ENCODE measurements around the gene RAB6D.
"Not testable (repeated sequence)": the region's sequence is repeated elsewhere in the genome, so short reads cannot be mapped to it uniquely, and the experiment has no call there.

The RAB6D gene

GRCh38 chr2:131363703-131364186, at the start of gene RAB6D:
TSS of gene RAB6D (minus strand) at chr2:131364168. CDS start at chr2:131363720, 448 bp downstream.
- not testable (repeated sequence) for DNase-seq

DNA sequence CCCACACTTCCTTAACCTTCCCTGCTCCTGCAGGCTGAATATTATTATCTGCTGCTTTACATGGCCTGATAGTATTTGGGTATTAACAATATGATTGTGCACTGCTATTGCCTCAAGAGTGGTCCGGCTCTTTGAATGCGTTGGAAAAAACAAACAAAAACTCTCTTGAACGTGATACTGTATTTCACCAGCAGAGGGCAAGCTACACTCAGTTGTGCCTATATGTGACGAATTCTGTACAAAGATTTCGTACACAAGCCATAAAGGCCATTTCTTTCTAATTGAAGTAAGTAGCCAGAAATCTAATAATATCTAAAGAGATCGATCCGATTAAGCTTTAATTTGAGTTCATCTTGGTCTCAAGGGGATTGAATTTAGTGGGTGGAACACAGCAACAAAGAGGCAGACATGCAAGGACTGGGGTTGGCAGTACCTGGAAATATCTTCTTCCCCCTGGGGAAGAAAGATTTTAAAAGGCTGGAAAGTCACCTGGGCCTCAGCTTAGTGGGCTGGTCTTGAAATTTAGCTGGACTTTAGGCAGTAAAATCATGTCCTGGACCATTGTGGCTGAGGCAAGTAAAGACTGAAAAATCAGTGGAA, 49.3 kb upstream of the RAB6D start:
- DNase-seq = peak; percentile 23

DNA sequence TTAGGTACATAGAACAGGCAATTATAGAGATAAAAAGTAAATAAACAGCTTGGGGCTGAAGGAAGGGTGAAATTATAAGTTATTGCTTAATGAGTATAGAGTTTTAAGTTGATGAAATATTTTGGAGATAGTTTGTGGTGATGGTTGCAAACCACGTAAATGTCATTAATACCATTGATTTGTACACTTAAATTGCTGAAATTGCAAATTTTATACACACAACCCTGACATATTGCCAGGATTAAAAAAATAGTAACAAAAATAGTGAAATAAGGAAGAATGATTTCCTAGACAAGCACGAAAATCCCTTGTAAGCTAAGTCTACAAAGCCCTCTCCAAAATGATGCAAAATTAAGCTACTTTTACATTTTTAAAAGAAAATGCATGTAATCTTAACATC, 46.2 kb upstream of the RAB6D start:
- DNase-seq = no peak

- no peak for DNase-seq
Observed at GRCh38 chr2:131408778-131409177, 44.8 kb upstream of the RAB6D start.

GRCh38 chr2:131408207-131408606, 44.2 kb upstream of the RAB6D start:
- no peak for DNase-seq

GRCh38 chr2:131404753-131405152, 40.8 kb upstream of the RAB6D start:
- no peak for DNase-seq

DNA sequence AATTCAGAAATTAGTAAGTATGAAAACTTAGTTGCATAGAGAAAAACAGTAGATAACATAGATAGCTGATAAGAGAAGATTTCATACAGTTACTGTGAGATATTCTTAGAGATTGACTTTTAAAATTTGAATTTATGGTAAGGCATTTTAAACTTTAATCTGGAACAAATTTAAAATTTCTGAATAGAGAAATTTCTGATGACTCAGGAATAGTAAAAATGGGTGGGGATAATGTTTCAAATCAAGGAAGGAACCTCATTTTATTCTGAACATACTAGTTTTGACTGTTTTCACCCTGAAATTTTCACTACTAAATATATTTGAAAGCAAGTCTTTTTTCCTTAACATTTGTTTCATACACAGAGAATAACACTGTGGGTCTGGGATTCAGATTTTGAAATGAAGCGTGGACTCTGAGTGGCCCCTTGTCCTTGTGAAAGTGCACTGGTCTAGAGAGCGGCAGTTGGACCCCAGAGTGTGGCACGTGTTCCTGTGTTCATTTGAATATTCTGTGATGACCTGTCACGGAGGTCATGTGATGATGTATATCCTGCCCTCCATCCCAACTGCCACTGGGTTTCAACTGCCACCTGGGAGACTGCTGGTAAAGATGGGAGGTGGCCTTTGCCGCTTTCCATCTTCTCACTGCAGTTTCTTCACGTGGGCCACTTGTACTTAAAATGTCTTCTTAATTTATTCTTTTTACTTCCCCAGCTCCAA, 38.5 kb upstream of the RAB6D start:
- DNase-seq = no peak

DNA sequence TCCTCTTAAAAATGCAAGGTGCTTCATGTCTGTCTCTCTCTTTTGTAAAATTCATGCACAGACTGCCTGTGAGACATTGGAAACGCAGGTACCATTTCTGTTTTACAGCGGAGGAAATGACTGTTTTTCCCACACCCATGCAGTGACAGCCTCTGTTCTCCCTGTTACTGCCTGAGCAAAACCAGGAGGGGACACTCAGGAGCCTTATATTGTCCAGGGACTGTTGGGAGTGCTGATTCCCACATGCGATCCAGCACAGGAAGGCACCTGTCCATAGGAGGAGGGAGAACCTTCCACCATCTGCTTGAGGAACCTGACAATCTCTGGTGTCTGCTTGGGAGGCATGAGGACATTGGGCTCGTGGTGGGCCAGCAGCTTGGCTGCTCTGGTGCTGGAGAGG, 36.9 kb upstream of the RAB6D start:
- DNase-seq = no peak

GRCh38 chr2:131400441-131400840, 36.5 kb upstream of the RAB6D start:
- DNase-seq = not testable (repeated sequence)

DNA sequence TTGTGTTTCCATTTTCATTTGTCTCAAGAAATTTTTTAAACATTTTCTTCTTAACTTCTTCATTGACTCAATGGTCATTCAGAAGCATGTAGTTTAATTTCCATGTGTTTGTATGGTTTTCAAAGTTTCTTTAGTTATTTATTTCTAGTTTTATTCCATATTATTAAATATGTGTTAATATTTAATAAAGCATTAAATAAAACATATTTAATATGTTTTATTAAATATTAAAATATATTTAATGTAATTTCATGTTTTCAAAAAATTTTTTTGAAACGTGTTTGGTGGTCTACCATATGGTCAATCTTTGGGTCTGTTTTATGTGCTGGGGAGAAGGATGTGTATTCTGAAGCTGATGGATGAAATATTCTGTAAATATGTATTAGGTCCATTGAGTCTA, 32.2 kb upstream of the RAB6D start:
- not testable (repeated sequence) for DNase-seq

- DNase-seq = not testable (repeated sequence)
Observed at GRCh38 chr2:131395024-131395645, 31.2 kb upstream of the RAB6D start.

DNA sequence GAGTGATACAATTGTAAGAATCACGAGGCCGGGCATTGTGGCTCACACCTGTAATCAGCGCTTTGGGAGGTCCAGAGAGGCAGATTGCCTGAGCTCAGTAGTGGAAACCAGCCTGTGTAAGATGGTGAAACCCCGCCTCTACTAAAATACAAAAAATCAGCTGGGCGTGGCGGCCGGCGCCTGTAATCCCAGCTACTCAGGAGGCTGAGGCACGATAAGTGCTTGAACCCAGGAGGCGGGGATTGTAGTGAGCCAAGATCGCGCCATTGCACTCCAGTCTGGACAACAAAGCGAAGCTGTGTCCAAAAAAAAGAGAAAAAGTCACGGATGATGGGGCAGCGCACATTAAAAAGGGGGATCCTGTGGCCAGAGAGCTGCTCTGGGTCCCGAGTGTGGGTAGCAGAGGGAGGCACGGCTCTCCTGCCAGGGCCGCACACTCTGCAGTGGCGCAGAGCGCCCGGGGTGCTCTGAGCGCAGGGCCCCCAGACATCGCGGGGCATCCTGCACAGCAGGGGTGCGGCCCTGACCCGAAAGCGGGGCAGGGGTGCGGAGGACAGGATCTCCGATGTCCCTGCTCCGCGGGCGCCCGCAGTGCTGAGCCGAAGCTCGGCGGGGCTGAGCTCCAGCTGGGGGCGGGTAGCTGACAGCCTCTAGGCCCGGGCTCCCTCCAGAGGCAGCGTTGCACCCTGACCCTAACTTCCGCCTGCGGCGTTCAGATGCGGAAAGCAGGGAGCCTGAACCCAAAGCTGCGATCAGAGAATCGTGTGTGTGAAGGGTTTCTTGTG, 30.4 kb upstream of the RAB6D start:
- no peak for DNase-seq

DNA sequence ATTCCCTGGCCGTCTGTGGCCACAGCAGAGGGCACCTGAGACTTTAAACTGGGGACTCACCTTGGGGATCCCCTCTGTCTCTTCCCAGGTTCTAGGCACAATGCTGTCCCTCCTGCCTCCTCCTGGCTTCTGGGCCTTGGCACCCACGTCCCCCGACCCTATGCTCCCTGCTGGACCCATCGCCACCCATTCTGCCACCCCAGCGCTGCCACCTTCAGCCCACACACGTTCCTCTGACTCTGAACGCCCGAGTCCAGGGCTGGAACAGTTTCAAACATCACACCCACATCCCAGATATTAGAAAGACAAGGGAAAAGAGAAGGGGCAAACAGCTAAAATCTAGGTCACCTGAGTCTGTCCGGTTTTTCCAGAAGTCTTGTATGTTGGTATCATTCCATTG, 28.0 kb upstream of the RAB6D start:
- not testable (repeated sequence) for DNase-seq

- DNase-seq = not testable (repeated sequence)
Observed at GRCh38 chr2:131391471-131391870, 27.5 kb upstream of the RAB6D start.

DNA sequence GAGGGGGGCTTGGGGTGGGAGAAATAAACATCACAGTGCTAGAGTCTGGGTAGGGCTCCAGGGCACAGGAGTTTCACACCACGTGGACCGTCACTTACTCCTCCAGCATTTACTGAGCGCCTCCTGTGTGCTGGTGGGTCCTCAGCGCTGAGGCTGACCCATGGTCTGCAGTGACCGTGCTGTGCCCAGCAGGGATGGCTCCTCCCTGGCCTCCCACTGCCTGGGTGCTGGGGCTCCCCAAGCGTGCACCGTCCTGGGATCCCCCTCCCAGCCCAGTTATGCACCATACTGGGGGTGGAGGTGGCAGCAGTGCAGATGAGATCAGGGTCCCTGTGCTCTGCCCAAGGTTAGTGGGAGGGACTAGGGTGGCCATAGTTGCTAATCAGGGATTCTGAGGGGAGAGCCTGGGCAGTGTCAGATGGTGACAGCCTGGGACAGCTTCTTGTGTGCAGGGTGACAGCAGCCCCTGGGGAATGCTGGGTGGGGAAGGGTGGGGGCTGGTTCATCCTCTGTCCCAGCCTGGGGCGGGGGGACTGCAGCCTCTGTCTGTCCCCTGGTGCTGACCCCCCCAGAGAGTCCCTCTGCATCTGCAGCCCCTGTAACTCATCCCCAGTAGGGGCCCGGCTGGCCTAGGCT, 26.6 kb upstream of the RAB6D start:
- not testable (repeated sequence) for DNase-seq

DNA sequence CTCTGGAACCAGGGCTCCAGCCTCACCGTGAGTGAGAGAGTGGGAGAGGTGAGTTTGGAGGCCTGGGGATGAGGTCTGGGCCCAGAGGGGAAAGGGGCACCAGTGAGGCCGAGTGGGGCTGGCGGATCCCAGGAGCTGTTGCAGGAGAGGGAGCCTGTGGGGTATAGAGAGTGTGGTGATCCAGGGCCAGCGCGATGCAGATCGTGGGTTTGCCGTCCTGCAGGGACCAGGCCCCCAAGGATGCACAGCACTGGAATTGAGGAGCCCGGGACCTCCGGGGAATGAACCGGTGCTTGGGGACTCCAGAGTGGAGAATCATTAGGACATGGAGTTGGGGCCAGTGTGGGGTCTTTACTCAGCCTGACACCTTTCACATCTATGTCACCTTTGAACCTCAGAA, 25.7 kb upstream of the RAB6D start:
- no peak for DNase-seq

GRCh38 chr2:131388834-131389233, 24.9 kb upstream of the RAB6D start:
- DNase-seq = not testable (repeated sequence)

DNA sequence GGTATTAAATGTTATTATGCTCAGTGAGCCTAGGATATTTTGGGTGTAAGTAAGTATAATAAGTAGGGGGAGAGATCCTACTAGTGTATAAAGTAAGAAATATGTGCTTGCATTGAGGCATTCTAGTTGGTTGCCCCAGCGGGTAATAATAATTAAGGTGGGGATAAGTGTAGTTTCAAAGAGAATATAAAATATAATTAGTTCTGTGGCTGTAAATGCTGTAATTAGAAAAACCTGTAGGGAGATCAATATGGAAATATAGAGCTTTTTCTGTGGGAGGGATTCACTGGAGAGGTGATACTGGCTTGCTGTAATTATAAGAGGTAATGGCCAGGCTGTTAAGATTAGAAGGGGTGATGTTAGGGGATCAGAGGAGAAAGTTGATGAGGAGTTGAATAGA, 9.1 kb upstream of the RAB6D start:
- DNase-seq = not testable (repeated sequence)

GRCh38 chr2:131369954-131370353, 6.0 kb upstream of the RAB6D start:
- DNase-seq = no peak

DNA sequence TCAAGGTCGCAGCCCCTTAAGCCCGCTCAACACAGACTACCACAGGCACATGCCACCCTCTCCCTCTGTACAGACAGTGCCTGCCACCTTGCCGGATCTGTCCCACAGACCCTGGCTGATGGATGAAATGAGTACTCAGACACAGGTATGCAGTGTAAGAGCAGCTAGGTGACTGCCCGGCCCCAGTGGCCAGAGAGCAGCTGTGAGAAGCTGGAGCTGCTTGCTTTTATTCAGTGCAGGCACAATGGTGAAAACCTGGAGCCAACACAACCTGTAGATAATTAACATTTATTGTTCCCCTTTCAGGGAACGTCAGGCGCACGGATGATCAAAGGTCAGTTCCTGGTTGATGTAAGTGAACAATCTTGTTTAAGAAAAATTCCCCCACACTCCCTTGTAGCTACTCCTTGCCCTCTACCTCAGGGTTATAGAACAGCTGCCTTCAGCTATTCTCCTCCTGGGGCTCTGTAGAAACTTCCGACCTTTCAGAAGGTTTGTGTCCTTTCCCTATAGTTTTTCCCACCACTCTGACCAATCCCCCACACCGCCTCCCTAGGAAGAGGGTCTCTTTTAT, 4.6 kb upstream of the RAB6D start:
- DNase-seq = not testable (repeated sequence)

- DNase-seq = no peak
Observed at GRCh38 chr2:131367352-131367751, 3.4 kb upstream of the RAB6D start.

DNA sequence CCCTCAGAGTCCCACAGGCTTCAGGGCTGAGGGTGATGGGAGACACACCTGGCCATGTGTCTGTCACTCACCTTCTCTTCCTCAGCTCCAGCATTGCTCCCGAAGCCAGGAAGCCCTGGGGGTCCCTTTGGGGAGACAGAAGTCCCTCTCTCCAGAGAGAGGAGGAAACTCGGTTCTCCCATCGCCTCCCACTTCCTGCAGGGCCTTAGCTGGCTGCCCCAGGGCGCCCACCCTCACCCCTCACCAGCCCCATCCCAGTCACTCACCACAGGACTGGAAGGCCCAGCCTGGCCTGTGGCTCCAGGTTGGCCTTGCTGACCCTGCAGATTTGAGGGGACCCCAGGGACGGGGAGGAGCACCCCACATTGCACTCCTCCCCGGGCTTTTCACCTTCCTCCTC, 2.7 kb upstream of the RAB6D start:
- DNase-seq = no peak
